Testis (tissue), 2 donors: Measurements from ENCODE around the gene STARD13.

Experiments
- CTCF ChIP-seq, 3 experiments: fragments of 450-650 bp in 2 of 3; fragments of 200-600 bp in 1 of 3; sonication (generic) in 1 of 3; IDR thresholded peaks; one replicate each; pipeline ENCODE4 v1.5.1; 2016 to 2019; ENCODE audit warnings: antibody characterized with exemption in 3 of 3, mild to moderate bottlenecking in 2 of 3, moderate library complexity in 1 of 3
- POLR2A ChIP-seq: fragments of 450-650 bp; IDR thresholded peaks from one replicate; pipeline ENCODE4 v1.6.1; 2017; ENCODE audit warnings: antibody characterized with exemption, mild to moderate bottlenecking, moderate library complexity

GRCh38 chr13:33112766-33113165, 172.8 kb downstream of the STARD13 start:
- TF ChIP-seq CTCF (IDR thresholded peaks at IDR 0.05): no peak
- TF ChIP-seq POLR2A: no peak
